NCI-H748 (cell line): ENCODE measurements around the gene ERC2.
A peak's percentile ranks its signal among the peaks of the same experiment; 100 is the strongest.

ENCODE experiments used
- DNase-seq: peaks from one replicate; lab custom pipeline; 2025; ENCODE audit not compliant: unreplicated experiment; lab: John Stamatoyannopoulos, UW

ERC2 gene

DNA sequence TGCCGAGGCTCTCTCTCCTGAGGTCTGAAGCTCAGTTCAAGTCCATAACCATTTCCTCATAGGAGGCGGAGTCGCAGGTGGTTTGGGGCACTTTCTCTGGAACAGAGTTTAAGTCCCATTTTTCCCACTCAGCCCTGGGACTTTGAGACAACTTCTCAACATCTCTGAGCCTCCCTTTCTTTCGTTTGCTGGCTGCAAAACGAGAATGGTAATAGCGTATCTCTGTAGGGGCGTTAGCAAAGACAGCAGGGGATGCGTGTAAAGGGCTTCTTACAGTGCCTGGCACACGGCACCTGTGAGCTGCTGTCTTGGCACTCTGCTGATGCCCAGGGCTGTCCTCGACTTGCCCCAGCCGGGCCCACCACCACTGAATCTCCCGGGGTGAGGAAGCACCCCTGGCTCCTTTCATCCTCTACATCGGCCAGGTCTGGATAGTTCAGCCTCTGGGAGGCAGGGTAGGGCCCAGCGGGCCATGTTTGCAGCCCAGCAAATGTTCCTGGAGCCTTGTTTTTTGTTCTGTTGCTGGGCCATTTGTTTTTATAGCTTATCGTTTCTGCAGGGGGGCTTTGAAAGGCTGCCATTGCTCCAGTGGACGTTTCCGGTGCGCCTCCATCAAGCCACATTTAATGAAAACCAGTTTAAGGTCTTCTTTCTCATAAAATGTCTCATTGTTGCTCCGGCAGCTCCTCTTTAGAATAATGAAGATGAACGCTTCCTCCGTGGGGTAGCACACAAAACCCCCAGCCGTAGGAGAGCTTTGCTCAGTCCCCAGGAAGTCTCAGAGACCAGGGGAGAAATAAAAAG is 921.2 kb downstream of the ERC2 start:
- peak; percentile 56 for DNase-seq

DNA sequence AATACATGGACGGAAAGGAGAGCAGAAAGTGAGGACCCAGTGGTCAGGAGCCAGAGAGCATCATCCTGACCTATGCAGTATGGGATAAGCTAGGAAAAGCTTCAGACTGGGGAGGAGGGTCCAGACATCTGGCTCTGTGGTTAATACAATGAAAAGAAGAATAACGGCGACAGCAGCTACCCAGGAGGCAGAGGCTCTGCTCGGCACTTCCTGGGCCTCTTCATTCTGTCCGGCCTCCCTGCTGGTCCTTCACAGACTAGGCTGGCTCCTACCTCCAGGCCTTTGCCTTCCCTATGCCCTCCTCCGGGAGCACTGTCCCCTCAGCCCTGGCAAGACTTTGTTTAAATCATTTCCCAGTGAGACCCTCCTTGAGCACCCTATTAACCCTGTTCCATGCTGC is 922.3 kb downstream of the ERC2 start:
- no peak for DNase-seq

DNA sequence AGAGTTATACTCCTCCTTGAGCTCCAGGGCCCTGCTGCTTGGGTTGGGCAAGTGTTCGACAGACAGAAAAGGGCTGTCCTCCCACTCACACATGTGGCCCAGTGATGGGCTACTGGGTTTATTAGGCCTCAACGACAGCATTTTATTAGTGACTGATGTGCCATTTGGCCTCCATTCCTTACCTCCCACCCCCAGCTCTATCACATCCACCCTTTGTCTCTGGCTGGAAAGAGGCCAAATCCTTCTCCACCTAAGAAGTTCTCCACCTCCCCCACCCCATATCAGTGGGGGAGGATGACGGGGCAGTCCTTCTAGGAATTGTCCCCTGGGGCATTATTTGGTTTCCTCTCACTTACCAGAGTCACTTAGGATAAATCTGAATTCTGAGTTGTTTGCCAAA is 924.0 kb downstream of the ERC2 start:
- peak; percentile 2 for DNase-seq

DNA sequence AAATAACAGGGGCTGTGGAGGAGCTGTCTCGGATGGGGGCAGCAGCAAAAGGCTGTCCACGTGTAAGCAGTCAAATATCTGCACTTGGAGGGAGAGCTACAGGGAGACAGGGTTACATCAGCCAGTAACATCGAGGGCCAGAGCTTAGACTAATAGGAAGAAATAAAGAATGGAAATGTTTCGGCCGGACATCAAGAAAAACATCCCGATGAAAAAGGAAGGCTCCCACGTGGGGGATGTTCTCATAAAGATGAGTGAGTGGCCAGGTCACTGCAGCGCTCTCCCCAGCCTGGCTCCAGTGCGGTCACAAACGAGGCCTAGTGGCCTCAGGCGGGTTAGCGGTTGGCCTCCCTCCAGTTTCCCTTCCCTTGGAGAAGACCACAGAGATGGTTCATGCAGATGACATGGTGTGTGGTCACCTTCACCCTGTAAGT is 925.1 kb downstream of the ERC2 start:
- DNase-seq, result no peak

DNA sequence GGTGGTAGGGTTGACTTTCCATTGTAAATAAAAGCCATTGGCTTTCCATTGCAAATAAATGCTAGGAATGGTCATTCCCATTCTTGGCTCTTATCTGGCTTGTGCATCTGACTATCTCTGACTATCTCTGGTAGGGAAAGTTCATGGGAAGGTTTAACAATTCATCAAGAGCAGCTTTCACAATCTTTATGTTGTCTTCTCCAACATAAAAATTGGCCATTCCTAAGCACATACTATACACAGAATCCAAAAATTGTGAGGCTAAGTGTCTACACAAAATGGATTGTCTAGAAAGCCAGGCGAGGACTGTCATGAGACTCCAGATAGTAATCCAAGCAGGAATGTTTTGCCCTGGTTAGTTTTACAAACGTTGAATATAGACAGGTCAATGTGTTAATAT is 926.8 kb downstream of the ERC2 start:
- no peak for DNase-seq

DNA sequence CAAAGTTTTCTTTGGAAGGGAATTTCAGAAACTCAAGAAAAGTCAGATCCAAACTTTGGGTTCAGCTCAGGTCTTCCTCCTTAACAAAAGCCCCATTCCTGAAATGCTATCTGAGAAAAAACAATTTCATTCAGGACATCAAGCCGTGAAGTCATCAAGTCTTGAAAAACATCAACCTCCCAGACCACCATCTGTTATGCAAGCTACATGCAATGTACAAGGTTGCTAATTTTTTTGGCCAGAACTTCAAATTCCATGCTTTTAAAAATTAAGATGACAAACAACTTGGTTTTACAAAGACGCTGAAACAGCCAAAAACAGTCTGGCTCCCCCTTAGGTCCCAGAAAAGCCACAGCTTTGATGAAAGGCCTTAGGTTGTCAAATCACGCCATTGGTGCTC is 927.3 kb downstream of the ERC2 start:
- no peak for DNase-seq

DNA sequence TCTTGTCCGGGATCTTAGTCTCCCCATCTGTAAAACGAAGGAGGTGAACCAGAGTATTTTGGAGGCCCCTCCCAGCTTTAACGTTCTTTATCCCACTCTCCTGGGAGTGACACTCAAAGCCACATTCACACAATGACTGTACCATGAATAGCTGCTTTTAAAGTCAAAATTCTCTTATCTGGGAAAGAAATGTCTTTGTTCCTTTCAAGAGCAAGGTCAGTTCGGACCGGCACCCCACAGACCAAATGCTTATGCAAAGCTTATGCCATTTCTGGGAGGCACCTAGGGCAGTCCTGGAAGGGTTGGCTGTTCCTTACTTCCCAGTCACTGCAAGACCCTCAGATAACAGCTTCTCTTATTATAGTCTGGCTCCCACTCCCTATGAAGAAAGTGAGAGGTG is 927.7 kb downstream of the ERC2 start:
- no peak for DNase-seq

DNA sequence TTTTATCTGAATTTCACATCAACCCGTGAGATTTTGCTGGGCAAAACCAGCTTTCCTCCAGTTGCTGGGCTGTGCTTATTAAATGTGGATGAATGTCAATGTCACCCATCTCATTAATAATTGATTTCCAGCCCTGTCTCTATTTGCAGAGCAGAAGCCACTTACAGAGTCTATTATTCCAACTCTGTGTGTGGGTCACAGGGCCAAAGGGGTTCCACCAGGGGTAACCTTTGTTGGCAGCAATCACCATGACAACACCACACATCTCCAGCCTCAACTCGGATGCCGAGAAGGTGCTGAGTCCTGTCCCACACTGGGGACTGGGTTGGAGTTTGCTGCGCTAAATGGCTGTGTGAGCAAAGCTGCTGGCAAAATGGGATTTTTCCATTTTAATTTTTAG is 930.1 kb downstream of the ERC2 start:
- peak; percentile 81 for DNase-seq

DNA sequence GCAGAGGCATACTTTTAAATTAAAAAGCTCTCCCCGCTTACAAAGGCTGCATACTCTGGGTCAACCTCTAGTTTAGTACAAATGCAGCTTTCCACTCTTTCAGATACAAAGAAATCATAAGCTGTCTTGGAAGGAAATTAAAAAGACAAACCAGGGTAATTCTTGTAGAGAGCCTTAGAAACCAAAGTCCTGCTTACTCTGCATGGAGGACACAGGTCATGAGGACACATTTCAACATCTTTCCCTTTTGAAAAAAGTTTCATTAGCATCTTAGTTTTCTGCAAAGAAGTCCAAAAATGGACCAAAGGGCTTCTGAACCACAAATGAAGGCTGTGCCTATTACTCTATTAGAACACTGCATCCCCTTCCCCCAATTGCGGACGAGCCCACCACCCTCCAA is 930.7 kb downstream of the ERC2 start:
- no peak for DNase-seq

DNA sequence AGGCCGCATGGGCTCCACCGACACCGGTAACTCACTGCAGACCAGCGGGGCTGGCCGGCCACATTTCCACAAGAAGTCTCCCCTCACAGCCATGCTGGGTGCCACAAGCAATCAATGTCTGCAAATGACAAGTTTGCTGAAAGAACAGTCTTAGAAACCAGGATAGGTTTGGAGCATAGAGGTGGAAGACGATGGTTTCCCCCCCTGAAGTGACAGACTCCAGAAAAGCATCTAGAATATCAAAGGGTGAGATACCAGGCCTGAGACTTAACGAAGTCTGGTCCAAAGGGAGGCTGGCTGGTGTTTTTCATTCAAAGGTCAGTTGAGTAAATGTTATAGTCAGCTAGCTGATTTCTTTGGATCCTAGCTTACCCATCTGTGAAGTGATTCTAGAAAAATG is 931.1 kb downstream of the ERC2 start:
- DNase-seq, result no peak

DNA sequence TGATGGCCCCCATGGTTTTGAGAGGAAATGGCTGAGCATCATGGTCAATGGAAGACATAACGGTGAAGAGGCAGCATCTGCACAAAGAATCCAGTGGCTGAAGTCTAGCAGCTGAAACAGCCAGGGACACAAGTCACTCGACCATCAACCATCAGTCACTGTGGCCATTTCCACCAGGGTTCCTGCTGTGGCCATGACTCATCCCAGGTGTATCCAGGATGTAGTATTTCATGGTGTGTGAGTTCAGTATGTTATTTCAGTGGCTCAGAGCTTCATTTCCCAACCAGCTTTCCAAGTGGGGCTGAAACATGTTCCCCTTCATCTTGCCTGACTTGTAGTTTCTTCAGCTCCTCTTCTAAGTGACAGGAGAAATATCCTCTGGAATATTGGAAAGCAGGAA is 933.4 kb downstream of the ERC2 start:
- DNase-seq, result no peak

DNA sequence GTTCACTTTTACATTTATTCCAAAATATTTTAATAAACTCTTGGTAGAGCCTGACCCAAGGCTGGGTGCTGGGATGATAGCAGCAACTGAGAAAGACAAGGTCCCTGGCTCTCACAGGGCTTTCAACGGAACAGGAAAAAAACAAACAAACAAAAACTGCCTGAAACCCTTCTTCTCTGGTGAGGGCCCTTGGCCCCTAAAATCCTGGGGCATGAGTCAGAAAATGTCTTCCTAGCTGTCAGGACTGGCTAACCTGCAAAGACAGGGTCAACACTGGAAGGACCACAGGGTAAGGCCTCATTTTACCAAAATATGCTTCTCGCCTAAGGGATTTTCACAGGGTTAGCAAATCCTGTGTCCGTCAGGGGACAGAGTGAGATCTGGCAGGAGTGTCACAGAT is 935.5 kb downstream of the ERC2 start:
- no peak for DNase-seq

DNA sequence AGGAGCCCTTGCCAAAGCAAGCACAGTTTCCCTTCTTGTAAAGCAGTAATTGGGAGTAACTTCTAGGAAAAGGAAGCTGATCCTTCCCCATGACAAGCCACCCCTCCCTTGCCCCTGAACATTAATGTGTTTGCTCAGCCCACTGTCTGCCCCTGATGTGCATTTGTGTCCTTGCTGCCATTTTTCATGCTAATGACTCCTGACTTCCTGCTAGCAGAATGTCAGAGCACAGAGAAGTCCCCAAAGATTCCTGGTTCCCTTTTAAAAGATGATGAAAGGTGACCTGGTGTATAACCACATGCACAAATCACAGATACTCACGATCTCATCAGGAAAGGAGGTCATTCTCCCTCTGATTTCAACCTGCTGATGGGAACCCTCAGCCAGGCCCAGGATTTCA is 936.9 kb downstream of the ERC2 start:
- DNase-seq, result no peak

DNA sequence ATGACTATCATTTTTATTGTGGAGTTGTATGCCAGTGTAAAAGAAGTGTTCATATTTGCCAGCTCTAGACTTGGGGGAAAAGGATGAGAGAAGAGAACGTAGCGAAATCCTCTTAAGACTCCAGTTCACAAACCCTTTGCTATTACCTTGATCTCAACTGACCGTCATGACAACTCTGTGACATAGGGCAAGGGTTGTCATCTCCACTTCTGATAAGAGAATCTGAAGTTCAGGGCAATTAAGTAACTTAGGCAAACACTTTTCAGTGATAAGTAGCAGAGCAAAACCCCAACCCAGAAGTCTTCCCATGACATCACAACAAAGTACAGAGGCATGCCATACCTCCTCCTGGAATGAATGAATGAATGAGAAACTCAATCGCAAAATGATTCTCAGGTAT is 940.9 kb downstream of the ERC2 start:
- DNase-seq, result no peak

DNA sequence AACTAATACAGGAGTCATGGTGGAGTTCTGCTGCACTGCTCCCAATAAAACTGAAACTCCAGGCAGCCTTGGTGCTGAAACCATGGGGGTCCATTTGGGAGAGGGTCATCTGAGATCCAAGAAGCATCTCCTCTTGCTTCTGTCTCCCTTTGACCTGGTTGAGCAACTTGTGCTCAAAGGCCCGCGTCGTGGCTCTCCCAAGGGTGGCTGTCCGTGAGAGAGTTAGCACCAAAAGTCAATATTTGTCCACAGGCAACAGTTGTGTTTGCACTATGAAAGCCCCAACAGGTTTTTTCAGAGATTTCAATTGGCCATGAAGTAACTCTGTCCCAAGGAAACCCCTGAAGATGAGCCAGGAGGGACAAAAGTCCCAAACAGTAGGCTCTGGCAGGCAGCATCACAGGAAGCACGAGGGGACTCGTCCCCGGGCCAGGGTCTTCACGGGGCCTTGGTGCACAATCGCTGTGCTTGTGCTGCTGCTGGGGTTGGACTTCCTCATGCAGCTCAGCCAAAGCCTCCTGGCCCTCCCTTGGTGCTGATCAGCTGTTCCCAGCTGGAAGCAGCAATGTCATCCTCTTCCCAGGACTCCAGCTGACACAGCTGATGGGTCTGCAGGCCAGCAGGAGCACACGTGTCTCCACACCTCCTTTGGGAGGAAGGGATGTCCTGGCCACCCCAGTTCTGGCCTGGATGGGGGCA is 941.8 kb downstream of the ERC2 start:
- peak; percentile 50 for DNase-seq

DNA sequence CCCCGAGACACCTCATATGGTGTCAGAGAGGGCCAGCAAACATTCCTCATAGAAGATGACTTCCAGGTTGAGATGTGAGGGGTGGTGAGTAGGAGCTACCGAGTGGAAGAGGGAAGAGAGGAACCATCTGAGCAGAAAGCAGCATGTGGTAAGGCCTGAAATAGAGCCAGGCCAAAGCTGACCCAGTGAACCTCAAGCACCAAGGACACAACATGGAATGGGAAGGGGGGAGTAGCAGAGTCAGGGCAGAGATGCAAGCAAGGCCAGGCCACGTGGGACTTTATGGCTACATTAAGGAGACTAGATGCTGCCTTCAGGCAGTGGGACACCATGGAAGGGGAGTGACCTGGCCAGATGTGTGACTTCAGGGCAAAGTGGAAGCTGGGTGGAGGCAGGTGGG is 942.8 kb downstream of the ERC2 start:
- no peak for DNase-seq

DNA sequence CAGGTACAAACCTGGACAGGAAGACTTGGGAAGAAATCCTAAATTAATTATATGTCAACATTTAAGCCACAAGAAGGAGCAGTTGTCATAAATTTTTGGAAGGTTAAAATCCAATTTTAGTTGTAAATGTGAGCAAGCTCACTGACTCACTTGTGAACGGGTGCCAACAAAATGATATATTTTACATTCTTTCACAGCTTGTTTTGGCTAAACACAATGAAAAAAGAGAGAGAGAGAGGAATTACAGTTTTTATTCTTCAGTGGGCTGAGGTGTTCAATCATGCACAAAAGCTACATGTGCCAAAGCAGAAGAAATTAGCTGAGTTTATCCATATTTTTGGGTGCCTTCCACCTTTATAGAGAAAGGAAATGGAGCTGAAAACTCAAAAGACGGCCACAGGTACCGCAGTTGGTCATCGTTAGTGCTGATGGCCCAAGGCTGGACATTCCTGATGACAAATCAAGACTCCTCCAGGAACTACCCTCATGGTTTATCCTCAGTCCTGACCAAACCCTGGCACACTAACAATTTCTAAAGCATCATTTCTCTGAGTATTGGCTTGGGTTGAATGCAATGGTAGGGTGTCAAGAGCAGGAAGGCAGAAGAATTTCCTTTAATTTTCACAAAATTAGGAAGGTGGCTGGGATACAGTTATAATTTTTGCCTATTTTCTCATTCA is 943.6 kb downstream of the ERC2 start:
- DNase-seq, result no peak

DNA sequence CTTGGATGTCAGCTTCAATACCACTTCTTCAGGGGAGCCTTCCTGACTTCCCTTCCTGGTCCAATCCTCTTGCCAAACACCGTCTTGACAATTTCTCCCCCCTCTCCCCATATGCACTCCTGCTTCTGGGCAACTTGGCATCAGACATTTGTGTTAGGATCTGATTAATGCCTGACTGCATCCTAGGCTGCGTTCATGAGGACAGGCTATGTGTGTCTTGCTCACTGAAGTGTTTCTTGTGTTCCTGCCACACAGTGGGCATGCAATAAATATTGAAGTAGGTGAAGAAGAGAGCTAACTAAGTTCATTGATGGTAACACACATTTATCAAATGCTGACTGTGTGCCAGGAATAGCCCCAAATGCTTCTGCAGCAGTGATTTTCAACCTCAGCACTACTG is 944.8 kb downstream of the ERC2 start:
- no peak for DNase-seq

DNA sequence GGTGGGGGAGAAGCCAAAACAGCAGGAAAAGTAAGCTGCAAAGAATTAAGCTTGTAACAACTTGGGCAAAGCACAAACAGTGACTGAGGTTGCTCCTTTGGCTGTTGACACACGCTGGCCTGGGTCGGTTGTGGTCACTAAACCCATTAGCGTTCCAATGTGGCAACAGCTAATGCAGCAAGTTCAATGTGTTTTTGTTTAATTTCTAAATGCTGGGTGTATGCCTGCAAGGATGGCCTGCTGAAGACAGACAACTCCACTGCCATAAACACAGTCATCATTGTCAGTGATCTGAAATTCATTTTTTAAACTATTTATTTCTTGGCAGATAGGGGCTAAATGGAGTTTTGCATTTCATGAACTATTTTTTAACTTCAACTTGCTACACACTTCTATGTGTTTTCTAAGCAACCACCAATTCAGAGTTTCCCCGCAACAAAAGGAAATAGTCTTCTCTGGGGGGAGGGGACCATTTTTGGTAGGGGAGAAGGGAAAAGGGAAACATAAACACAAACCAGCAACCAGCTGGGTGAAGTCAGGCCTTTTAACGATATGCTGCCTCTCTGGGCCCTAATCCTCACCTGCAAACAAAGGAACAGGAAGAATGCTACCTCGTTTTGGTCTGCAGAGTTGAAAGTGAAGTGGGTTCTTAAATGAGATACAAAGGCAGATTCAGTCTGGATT is 946.4 kb downstream of the ERC2 start:
- no peak for DNase-seq

DNA sequence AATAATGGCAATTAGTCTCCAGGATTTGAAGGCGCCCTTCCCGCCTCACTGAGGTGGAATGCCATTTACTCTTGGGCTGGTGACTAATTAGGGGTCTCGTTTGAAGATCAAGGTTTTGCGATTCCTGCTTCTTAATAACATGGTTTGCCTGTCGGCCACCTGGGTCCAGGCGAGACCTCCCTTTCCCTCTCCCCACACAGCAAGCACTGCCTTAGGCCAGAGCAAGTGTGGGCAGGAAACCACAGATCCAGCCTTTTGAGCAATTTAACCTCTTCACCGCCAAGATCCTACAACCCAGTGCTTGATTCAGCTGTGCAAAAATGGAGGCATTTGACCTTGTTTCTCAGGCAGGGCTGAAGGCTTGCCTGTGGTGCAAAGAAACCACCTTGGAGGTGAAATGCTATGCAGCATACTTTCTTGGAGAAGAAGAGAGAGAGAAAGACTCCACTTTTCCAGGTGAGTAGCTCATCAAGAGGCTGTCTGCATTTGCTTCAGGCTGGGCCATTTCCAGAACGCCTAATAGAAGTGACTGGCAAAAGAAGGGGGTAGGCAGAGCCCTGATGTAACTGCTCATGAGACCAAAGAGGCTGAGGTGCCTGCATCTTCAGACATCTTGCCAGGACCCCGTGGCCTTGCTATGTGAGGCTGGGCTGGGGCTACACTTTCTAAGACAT is 947.1 kb downstream of the ERC2 start:
- DNase-seq, result peak; percentile 2

DNA sequence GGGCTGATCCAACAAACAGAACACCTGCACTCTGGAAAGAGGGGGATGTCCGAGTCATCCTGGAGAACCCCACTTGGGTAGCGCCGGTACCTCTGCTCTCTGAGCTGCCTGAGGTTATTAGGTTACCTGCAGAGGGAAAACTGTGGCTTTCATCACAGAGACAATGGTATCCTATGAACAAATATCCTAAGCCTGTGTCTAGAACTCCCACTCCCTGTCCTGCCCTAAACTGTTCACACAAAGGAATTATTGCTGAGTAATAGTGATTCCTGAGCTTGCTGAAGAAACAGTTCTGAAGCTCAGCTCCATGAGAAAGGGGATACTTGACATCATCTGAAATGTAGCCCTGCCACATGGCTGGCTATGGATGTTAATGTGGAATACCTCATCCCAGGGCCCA is 949.2 kb downstream of the ERC2 start:
- no peak for DNase-seq
